ENCODE data around the gene TMEM117.

Gene TMEM117

GRCh38 chr12:44053549-44054127 is 217.8 kb downstream of the TMEM117 start:
- H3K27ac ChIP-seq, result no peak overlapping the region
- TF ChIP-seq CTCF (IDR thresholded peaks at IDR 0.05), result no peak

GRCh38 chr12:44054281-44054680 is 218.4 kb downstream of the TMEM117 start:
- Histone ChIP-seq H3K4me3 (ENCODE audit: low read depth in 1 of 2, low read length in 1 of 2) (no peak overlapping the region), H3K27me3 (no peaks in the 10 kb centered on the region), H3K9me3 (no peaks in the 10 kb centered on the region), H3K27ac (no peak overlapping the region), H3K36me3 (no peaks in the 10 kb centered on the region), H3K4me1 (ENCODE audit: control insufficient read depth in 1 of 2, insufficient read depth in 1 of 2, low read depth in 1 of 2, low read length in 1 of 2) (no peaks in the 10 kb centered on the region)
- TF ChIP-seq CTCF (IDR thresholded peaks at IDR 0.05), result no peak

More at GRCh38 chr12:44053549-44054127, 217.8 kb downstream of the TMEM117 start:
- H3K4me3 ChIP-seq (ENCODE audit: low read depth in 1 of 2, low read length in 1 of 2), result no peak overlapping the region
- H3K4me1 ChIP-seq (ENCODE audit: control insufficient read depth in 1 of 2, insufficient read depth in 1 of 2, low read depth in 1 of 2, low read length in 1 of 2), result no peaks in the 10 kb centered on the region
- no peaks in the 10 kb centered on the region for H3K36me3 ChIP-seq
- no peaks in the 10 kb centered on the region for H3K9me3 ChIP-seq
- H3K27me3 ChIP-seq, result no peaks in the 10 kb centered on the region

GRCh38 chr12:44058366-44058765 is 222.5 kb downstream of the TMEM117 start:
- no peaks in the 10 kb centered on the region for H3K9me3 ChIP-seq
- no peak overlapping the region for H3K4me3 ChIP-seq (ENCODE audit: low read depth in 1 of 2, low read length in 1 of 2)
- no peaks in the 10 kb centered on the region for H3K27me3 ChIP-seq
- no peaks in the 10 kb centered on the region for H3K36me3 ChIP-seq
- no peak for TF ChIP-seq CTCF (IDR thresholded peaks at IDR 0.05)
- H3K27ac ChIP-seq, result no peak overlapping the region
- no peaks in the 10 kb centered on the region for H3K4me1 ChIP-seq (ENCODE audit: control insufficient read depth in 1 of 2, insufficient read depth in 1 of 2, low read depth in 1 of 2, low read length in 1 of 2)

GRCh38 chr12:44059476-44059875 is 223.6 kb downstream of the TMEM117 start:
- Histone ChIP-seq H3K4me1 (ENCODE audit: control insufficient read depth in 1 of 2, insufficient read depth in 1 of 2, low read depth in 1 of 2, low read length in 1 of 2) (no peaks in the 10 kb centered on the region), H3K27ac (no peak overlapping the region), H3K9me3 (no peaks in the 10 kb centered on the region), H3K4me3 (ENCODE audit: low read depth in 1 of 2, low read length in 1 of 2) (no peak overlapping the region), H3K36me3 (no peaks in the 10 kb centered on the region), H3K27me3 (no peaks in the 10 kb centered on the region)
- TF ChIP-seq CTCF (IDR thresholded peaks at IDR 0.05), result no peak

GRCh38 chr12:44063671-44064070 is 227.8 kb downstream of the TMEM117 start:
- Histone ChIP-seq H3K27ac (no peak overlapping the region), H3K4me3 (ENCODE audit: low read depth in 1 of 2, low read length in 1 of 2) (no peak overlapping the region), H3K4me1 (ENCODE audit: control insufficient read depth in 1 of 2, insufficient read depth in 1 of 2, low read depth in 1 of 2, low read length in 1 of 2) (no peaks in the 10 kb centered on the region), H3K36me3 (no peaks in the 10 kb centered on the region), H3K9me3 (no peaks in the 10 kb centered on the region), H3K27me3 (no peaks in the 10 kb centered on the region)
- no peak for TF ChIP-seq CTCF (IDR thresholded peaks at IDR 0.05)

GRCh38 chr12:44076871-44077270 is 241.0 kb downstream of the TMEM117 start:
- H3K27ac ChIP-seq, result no peak overlapping the region
- no peaks in the 10 kb centered on the region for H3K27me3 ChIP-seq
- no peak for TF ChIP-seq CTCF (IDR thresholded peaks at IDR 0.05)
- no peak overlapping the region for H3K4me3 ChIP-seq (ENCODE audit: low read depth in 1 of 2, low read length in 1 of 2)
- no peaks in the 10 kb centered on the region for H3K4me1 ChIP-seq (ENCODE audit: control insufficient read depth in 1 of 2, insufficient read depth in 1 of 2, low read depth in 1 of 2, low read length in 1 of 2)
- H3K9me3 ChIP-seq, result no peaks in the 10 kb centered on the region
- no peaks in the 10 kb centered on the region for H3K36me3 ChIP-seq
